Body of pancreas (tissue), 4 donors: ENCODE data around the gene SLC35G6.

Experiments used
- CTCF ChIP-seq, 7 experiments: fragments of 450-650 bp in 4 of 7; fragments of 200-600 bp in 3 of 7; sonication (generic) in 3 of 7; IDR thresholded peaks; one replicate each; pipeline ENCODE4 v1.5.1; 2016 to 2019; ENCODE audit warnings: antibody characterized with exemption in 7 of 7
- POLR2A ChIP-seq, 3 donors: fragments of 450-650 bp; IDR thresholded peaks; one replicate each; pipeline ENCODE4 v1.6.1; 2016; ENCODE audit warnings: antibody characterized with exemption in 3 of 3, mild to moderate bottlenecking in 2 of 3

GRCh38 chr17:7513850-7514419 is 32.7 kb downstream of the SLC35G6 start:
- TF ChIP-seq CTCF (IDR thresholded peaks at IDR 0.05) (no peak), POLR2A (IDR thresholded peaks at IDR 0.05) (no peak)
